22Rv1 (cell line): ENCODE results near the gene SIRPB1.

Experiments
- CTCF ChIP-seq: fragments of 450-650 bp; IDR thresholded peaks from 2 replicates; pipeline ENCODE4 v1.5.1; 2017; ENCODE audit warnings: mild to moderate bottlenecking
- ZFX ChIP-seq: fragments of 450-650 bp; IDR thresholded peaks from 2 replicates; pipeline ENCODE4 v1.6.1; 2017; ENCODE audit warnings: antibody characterized with exemption, borderline replicate concordance

GRCh38 chr20:1630186-1630585 is 10.4 kb upstream of the SIRPB1 start:
- TF ChIP-seq CTCF: no peak
- no peak for TF ChIP-seq ZFX
